HEK293 (cell line): ENCODE measurements around the gene MICU1.

ENCODE experiments used
- CTCF ChIP-seq: fragments of 450-650 bp; formaldehyde crosslinking; IDR thresholded peaks from 2 replicates; pipeline ENCODE4 v1.5.1; 2016; ENCODE audit warnings: missing biosample characterization, missing genetic modification characterization
- ZBTB1 ChIP-seq: fragments of 450-650 bp; formaldehyde crosslinking; IDR thresholded peaks from 2 replicates; pipeline ENCODE4 v1.5.1; 2016; ENCODE audit warnings: missing biosample characterization, missing genetic modification characterization
- ZBTB26 ChIP-seq: fragments of 450-650 bp; formaldehyde crosslinking; optimal IDR thresholded peaks from 2 replicates; pipeline ENCODE3; 2016; ENCODE audit warnings: missing biosample characterization, mild to moderate bottlenecking, missing genetic modification characterization
- ZBTB6 ChIP-seq: fragments of 450-650 bp; formaldehyde crosslinking; IDR thresholded peaks from 2 replicates; pipeline ENCODE4 v1.5.1; 2017; ENCODE audit warnings: missing biosample characterization, missing genetic modification characterization
- ZNF202 ChIP-seq: fragments of 450-650 bp; formaldehyde crosslinking; IDR thresholded peaks from 2 replicates; pipeline ENCODE4 v1.5.1; 2016; ENCODE audit warnings: missing biosample characterization, missing genetic modification characterization, borderline replicate concordance
- ZNF324 ChIP-seq: fragments of 450-650 bp; formaldehyde crosslinking; IDR thresholded peaks from 2 replicates; pipeline ENCODE4 v1.5.1; 2016; ENCODE audit warnings: missing biosample characterization, missing genetic modification characterization
- ZNF426 ChIP-seq: fragments of 450-650 bp; formaldehyde crosslinking; IDR thresholded peaks from 2 replicates; pipeline ENCODE4 v1.5.1; 2017; ENCODE audit warnings: missing biosample characterization, missing genetic modification characterization, mild to moderate bottlenecking, inconsistent platforms, moderate library complexity
- ZNF585B ChIP-seq: fragments of 450-650 bp; formaldehyde crosslinking; IDR thresholded peaks from 2 replicates; pipeline ENCODE4 v1.5.1; 2016; ENCODE audit warnings: missing biosample characterization, missing genetic modification characterization

- TF ChIP-seq ZBTB1 (tag by site-specific recombination): no peak
- TF ChIP-seq CTCF (tag by site-specific recombination): no peak
- TF ChIP-seq ZBTB6: no peak
- no peak for TF ChIP-seq ZNF202
- no peak for TF ChIP-seq ZNF585B (tag by site-specific recombination)
- no peak for TF ChIP-seq ZNF324 (tag by site-specific recombination)
- TF ChIP-seq ZNF426 (tag by site-specific recombination): no peak
- TF ChIP-seq ZBTB26: no peak
Measured at GRCh38 chr10:72333112-72334015, 292.5 kb downstream of the MICU1 start.
